ENCODE data around the gene CSNK2B.
"Not testable (repeated sequence)": the region's sequence is repeated elsewhere in the genome, so short reads cannot be mapped to it uniquely, and the experiment has no call there.

CSNK2B gene

DNA sequence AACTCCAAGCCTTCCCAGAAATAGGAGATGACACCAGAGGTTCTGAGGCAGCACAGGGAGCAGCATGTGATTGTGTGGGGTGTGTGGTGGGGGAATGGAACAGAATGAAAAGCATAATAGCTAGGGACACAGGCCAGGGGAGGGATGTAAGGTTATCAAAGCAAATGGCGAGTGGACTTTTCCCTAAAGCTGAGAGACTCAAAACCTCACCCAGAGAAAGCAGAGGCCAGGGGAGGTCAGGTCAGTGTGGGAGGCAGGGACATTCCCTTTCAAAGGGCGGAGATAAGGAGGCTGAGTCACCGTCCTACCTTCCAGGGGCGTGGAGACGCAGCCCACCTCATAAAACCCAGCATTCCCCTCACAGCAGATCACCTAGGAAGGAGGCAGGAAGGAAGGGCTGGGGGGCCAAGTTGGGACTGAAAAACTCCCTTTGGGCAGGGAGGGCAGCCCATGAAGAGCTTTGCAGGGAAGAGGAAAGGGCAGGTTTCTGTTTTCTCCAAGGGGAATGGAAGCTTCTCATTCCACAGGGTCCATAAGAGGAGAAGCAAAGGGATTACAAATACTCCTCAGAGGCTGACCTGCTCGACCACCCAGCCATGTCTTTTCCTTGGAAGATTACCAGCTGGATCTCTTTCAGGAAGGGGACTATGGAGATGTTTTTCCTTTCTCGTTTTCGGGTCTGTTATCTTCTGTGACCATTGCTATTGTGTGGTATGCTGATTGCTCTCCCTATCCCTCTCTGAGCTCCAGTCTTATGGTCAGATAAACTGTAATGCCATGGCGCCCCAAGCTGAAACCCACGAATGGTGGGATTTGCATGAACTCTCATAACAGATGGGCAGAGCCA is 24.6 kb downstream of the CSNK2B start:
- DNase-seq: no peak

- DNase-seq: no peak
Observed at GRCh38 chr6:31691078-31691463, 25.2 kb downstream of the CSNK2B start.

DNA sequence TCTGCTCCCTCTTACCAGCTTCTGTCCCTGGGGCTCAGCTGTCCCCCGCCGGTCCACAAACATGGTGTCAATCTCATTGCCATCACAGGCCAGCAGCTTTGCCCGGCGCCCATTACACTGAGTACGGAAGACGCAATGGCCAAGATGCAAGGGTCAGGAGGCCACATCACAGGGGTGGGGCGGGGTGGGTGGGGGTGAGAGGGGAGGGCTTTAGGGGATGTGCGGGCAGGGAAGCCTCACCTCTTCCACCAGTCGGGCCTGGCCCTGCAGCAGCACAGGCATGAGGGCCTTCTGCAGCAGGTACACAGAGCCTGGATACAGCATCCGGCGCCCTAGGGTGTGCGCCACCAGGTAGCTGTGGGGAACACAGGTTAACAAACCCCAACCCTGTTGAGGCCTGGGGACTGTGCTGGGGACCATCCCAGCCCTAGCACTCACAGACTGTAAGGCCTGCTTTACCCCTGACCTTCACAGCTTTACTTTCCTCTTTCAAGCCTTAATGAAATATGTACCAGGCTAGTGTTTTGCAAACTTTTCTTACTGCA is 25.8 kb downstream of the CSNK2B start:
- DNase-seq: no peak

GRCh38 chr6:31692353-31692752 is 26.5 kb downstream of the CSNK2B start:
- DNase-seq: no peak

- DNase-seq: no peak
Observed at GRCh38 chr6:31692886-31693285, 27.0 kb downstream of the CSNK2B start.

DNA sequence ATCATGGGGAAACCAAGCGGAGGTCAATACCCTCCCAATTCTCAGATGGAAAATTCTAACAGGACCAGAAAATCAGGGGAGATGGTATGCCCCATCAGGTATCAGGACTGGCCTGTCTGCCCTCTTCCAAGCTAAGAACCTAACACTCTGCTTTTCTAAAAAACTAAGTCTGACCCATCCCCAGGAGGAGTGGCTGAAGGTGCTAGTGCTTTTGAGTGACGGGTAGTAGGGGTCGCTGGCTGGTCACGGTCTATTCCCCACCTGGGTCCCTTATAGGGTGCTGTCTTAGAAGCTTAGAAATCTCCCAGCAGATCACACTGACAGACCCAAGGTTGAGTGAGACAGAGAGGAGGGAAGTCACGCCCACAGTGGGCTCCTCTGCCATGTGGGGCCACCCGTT is 27.7 kb downstream of the CSNK2B start:
- DNase-seq: no peak

GRCh38 chr6:31697555-31697954 is 31.7 kb downstream of the CSNK2B start:
- no peak for DNase-seq

DNA sequence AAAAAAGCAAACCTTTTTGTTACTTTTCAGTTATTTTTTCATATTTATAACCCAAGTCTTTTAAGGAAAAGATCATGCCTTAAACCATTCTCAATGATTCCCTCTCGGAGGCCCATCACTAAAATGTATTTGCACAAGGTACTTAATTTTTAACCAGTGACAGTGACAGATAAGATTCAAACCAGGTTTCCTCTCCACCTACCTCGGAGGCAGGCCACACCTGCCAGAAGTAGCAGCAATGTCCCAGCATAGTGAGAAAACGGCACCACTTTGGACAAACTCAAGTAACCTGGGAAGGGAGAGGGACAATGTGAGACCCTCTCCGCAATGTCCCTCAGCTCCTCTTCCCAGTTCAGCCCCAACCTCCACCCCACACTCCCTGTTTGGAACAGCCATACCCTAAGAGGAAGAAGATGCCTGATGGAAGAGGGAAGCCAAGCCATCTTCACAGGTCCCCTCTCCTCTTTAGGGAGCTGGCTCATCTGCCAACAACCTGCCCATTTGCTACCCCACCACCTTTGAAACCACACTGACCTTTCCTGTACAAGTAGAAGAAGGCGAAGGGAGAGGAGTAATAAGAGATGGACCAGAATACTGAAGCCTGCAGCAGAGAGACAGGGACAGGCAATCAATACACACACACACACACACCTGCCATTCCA is 35.0 kb downstream of the CSNK2B start:
- no peak for DNase-seq

- DNase-seq: no peak
Observed at GRCh38 chr6:31701666-31702404, 36.0 kb downstream of the CSNK2B start.

DNA sequence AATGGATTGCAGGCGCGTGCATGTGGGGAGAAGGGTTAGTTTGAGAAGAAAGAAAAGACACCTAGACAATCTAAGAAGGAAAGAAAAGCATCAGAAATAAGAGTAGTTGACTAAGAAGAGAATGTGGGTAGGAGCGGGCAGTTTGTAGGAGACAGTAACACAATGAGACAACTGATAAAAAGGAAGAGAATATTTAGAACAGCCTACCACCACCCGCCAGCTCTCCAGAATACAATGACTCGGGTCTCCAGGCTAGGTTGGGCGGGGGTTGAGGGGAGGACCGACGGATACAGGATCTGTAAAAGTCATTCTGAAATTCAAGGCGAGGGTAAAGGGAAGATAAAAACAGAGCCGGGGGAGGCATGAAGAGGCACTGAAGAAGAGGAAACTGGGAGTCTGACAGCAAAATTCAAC is 36.5 kb downstream of the CSNK2B start:
- DNase-seq: no peak

- DNase-seq: peak; percentile 98
Observed at GRCh38 chr6:31702819-31703716, 37.2 kb downstream of the CSNK2B start, which contains the start of gene ABHD16A. Gene ABHD16A, minus strand, starts transcription at chr6:31703324. Its CDS starts 43 bp downstream, at chr6:31703281.

DNA sequence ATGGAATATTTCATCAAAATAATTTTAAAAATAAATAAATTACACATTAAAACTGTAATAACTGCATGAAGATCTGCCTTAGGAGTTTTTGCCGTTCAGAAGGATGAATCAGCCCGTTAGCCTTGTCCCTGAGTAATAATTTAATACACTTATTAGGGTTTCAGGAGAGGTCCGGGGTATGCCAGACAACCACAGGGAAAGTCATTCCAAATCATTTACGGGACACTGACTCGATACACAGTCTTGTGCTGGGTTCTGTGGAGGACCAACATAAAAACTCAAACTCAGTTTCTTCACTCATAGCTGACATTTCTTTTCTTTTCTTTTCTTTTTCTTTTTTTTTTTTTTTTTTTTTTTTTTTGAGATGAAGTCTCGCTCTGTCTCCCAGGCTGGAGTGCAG is 40.1 kb downstream of the CSNK2B start:
- DNase-seq: no peak

- no peak for DNase-seq
Observed at GRCh38 chr6:31706599-31706998, 40.7 kb downstream of the CSNK2B start, which contains the start of gene LY6G6F. Gene LY6G6F, plus strand, starts transcription at chr6:31706866. Its CDS starts 41 bp downstream, at chr6:31706907.

DNA sequence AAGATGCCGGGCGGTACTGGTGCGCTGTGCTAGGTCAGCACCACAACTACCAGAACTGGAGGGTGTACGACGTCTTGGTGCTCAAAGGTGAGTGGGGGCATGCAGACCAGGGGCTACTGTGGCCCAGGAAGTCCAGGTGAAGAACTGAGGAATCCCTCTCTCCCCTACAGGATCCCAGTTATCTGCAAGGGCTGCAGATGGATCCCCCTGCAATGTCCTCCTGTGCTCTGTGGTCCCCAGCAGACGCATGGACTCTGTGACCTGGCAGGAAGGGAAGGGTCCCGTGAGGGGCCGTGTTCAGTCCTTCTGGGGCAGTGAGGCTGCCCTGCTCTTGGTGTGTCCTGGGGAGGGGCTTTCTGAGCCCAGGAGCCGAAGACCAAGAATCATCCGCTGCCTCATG is 41.8 kb downstream of the CSNK2B start:
- DNase-seq: no peak

DNA sequence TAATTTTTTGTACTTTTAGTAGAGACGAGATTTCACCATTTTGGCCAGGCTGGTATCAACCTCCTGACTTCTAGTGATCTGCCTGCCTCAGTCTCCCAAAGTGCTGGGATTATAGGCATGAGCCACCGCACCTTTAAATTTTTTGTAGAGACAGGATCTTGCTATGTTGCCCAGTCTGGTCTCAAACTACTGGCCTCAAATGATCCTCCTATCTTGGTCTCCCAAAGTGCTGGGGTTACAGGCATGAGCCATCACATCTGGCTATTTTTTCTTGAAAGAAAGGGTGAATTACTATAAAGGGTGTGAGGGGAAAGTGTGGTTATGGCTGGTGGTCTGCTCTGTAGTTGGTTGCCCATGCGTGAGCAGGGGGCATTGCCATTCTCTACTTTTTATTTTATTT is 42.3 kb downstream of the CSNK2B start:
- DNase-seq: no peak

DNA sequence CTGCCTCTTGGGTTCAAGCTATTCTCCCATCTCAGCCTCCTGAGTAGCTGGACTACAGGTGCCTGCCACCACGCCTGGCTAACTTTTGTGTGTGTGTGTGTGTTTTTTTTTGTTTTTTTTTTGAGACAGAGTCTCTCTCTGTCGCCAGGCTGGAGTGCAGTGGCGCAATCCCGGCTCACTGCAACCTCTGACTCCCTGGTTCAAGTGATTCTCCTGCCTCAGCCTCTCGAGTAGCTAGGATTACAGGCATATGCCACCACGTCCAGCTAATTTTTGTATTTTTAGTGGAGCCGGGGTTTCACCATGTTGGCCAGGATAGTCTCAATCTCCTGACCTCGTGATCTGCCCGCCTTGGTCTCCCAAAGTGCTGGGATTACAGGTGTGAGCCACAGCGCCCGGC is 43.3 kb downstream of the CSNK2B start:
- DNase-seq: not testable (repeated sequence)

DNA sequence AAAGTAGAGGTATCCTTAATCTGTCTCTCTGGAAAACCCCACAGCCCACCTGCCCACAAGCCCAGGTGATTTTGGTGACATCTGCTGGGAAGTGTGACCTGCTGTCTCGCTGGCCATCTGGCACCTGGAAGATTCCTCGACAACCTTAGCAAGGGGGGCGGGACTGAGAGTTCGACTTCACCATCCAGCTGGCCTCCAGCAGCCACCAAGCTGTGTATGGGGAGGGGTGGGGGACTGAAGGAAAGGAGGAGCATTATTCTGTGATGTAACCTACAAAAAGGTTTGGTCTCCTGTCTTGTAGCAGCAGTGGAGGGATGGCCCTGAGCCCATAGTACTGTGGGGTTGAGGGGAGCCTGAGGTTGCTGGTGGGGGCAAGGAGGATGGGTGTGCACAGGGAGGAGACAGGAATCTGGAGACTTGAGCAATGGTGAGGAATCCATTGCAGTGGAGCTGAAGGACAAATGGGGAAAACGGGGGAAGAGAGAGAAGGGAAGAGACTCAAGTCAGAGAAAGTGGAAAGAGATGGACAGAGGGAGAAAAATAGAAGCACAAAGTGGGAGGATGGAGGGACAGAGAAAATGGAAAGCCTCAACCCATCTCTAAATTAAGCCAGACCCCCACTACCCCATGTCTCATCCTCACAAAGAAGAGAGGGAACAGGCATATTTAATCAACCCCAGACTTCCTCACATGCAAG is 44.8 kb downstream of the CSNK2B start:
- no peak for DNase-seq

DNA sequence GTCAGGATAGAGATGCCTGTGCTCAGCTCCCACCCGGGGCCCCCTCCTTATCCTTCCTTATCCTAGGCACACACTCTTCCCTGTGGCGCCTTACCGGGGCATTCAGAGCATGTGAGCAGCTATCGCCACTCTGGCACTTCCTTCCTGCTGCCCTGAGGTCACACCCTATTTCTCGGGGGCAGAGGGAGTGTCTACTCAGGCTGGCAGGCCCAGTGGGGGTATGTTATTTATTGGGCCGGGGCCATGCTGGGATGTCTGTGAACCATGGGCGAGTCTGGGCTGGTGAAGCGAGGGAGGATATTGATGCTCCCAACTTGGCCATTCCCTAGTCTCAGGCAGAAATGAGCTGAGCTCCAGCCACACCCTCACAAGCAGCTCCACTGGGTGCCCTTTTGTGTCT is 45.4 kb downstream of the CSNK2B start:
- DNase-seq: no peak

GRCh38 chr6:31712296-31712695 is 46.4 kb downstream of the CSNK2B start:
- DNase-seq: no peak

GRCh38 chr6:31713465-31713864 is 47.6 kb downstream of the CSNK2B start:
- DNase-seq: no peak

- no peak for DNase-seq
Observed at GRCh38 chr6:31713991-31714684, 48.3 kb downstream of the CSNK2B start.
